MM.1S (cell line): ENCODE data around the gene IL1R1.

Experiments used
- CTCF ChIP-seq: fragments of 300-600 bp; sonication (generic); IDR thresholded peaks from 2 replicates; pipeline ENCODE4 v1.5.1; 2016; ENCODE audit warnings: antibody characterized with exemption, low read length, mixed read lengths
- EZH2 ChIP-seq: fragments of 300-600 bp; sonication (generic); optimal IDR thresholded peaks from 2 replicates; pipeline ENCODE3; 2017; ENCODE audit warnings: low read depth, mild to moderate bottlenecking, antibody characterized with exemption, low read length, mixed read lengths

- no peak for TF ChIP-seq CTCF
- no peak for TF ChIP-seq EZH2
Measured at GRCh38 chr2:102137138-102137537, 5.4 kb upstream of the IL1R1 start.
